GM19455 (cell line): ENCODE measurements around the gene MBOAT7.
"Not testable (repeated sequence)": the region's sequence is repeated elsewhere in the genome, so short reads cannot be mapped to it uniquely, and the experiment has no call there.

Source experiments
- ATAC-seq: cut with Tn5 transposase; IDR thresholded peaks from one replicate; pipeline ENCODE4 v1.9.1; 2021; ENCODE audit not compliant: unreplicated experiment

MBOAT7 gene

GRCh38 chr19:54189145-54189734 lies at the start of gene MBOAT7:
Gene MBOAT7, minus strand, starts transcription at chr19:54189580. Its CDS starts 1,072 bp downstream, at chr19:54188508.
- peak; percentile 20 for ATAC-seq

GRCh38 chr19:54233941-54234340 lies 44.6 kb upstream of the MBOAT7 start:
- no peak for ATAC-seq

- ATAC-seq: no peak
Measured at GRCh38 chr19:54231077-54231931, 41.9 kb upstream of the MBOAT7 start.

- no peak for ATAC-seq
Measured at GRCh38 chr19:54230031-54230430, 40.7 kb upstream of the MBOAT7 start.

- ATAC-seq: no peak
Measured at GRCh38 chr19:54229146-54229545, 39.8 kb upstream of the MBOAT7 start.

GRCh38 chr19:54224619-54225018 lies 35.2 kb upstream of the MBOAT7 start:
- not testable (repeated sequence) for ATAC-seq

GRCh38 chr19:54223937-54224281 lies 34.5 kb upstream of the MBOAT7 start:
- not testable (repeated sequence) for ATAC-seq

- not testable (repeated sequence) for ATAC-seq
Measured at GRCh38 chr19:54223277-54223936, 34.0 kb upstream of the MBOAT7 start.

- not testable (repeated sequence) for ATAC-seq
Measured at GRCh38 chr19:54222474-54223276, 33.3 kb upstream of the MBOAT7 start, which contains the start of gene LILRB3. Gene LILRB3, minus strand, starts transcription at chr19:54223007. Its CDS starts 31 bp downstream, at chr19:54222976.

GRCh38 chr19:54221947-54222346 lies 32.6 kb upstream of the MBOAT7 start:
- ATAC-seq: not testable (repeated sequence)

GRCh38 chr19:54219702-54220101 lies 30.3 kb upstream of the MBOAT7 start:
- not testable (repeated sequence) for ATAC-seq

GRCh38 chr19:54218960-54219661 lies 29.7 kb upstream of the MBOAT7 start:
- ATAC-seq: no peak

- no peak for ATAC-seq
Measured at GRCh38 chr19:54218259-54218658, 28.9 kb upstream of the MBOAT7 start.

GRCh38 chr19:54217517-54218247 lies 28.3 kb upstream of the MBOAT7 start:
- ATAC-seq: not testable (repeated sequence)

- no peak for ATAC-seq
Measured at GRCh38 chr19:54216869-54217268, 27.5 kb upstream of the MBOAT7 start.

GRCh38 chr19:54214734-54215133 lies 25.4 kb upstream of the MBOAT7 start:
- not testable (repeated sequence) for ATAC-seq

GRCh38 chr19:54214217-54214616 lies 24.8 kb upstream of the MBOAT7 start:
- ATAC-seq: not testable (repeated sequence)

- ATAC-seq: no peak
Measured at GRCh38 chr19:54211235-54211634, 21.9 kb upstream of the MBOAT7 start.

GRCh38 chr19:54209811-54210494 lies 20.6 kb upstream of the MBOAT7 start:
- ATAC-seq: no peak
